Stomach (tissue), 9 donors: ENCODE results near the gene HEMK1. TPM values are rescaled to one million over a fixed set of nuclear protein-coding genes. Genes with fewer than 3 reads are reported as not detected.

Experiments
- DNase-seq, 2 donors: peaks; one replicate each; pipeline versions ENCODE4 v3.0.0 to v3.0.0-alpha.2; 2013 to 2019
- H3K27ac ChIP-seq, 5 donors: fragments of 200-600 bp in 4 of 5; sonication (generic) in 4 of 5; one replicate each; pipeline ENCODE4 v1.5.1; 2013 to 2019; ENCODE audit warnings: mild to moderate bottlenecking in 1 of 5, moderate library complexity in 1 of 5
- H3K27me3 ChIP-seq, 3 donors: fragments of 200-600 bp; sonication (generic); one replicate each; pipeline ENCODE4 v1.5.1; 2017 to 2019; ENCODE audit warnings: mixed run types in 1 of 3
- H3K36me3 ChIP-seq, 4 donors: fragments of 200-600 bp; sonication (generic); 1 replicate in 3 of 4; 2 replicates in 1 of 4; pipeline ENCODE4 v1.5.1; 2016 to 2019
- H3K4me1 ChIP-seq, 4 donors: fragments of 200-600 bp; sonication (generic); one replicate each; pipeline ENCODE4 v1.5.1; 2016 to 2019
- H3K4me3 ChIP-seq, 4 donors: fragments of 200-600 bp; sonication (generic) in 3 of 4; one replicate each; pipeline ENCODE4 v1.5.1; 2016 to 2019; ENCODE audit warnings: mild to moderate bottlenecking in 1 of 4
- H3K9me3 ChIP-seq, 4 donors: fragments of 200-600 bp; sonication (generic); one replicate each; pipeline ENCODE4 v1.5.1; 2016 to 2019
- CTCF ChIP-seq, 7 experiments: fragments of 450-650 bp in 4 of 7; fragments of 200-600 bp in 3 of 7; sonication (generic) in 3 of 7; IDR thresholded peaks; one replicate each; pipeline ENCODE4 v1.5.1; 2016 to 2019; ENCODE audit warnings: antibody characterized with exemption in 7 of 7, control low read depth in 2 of 7, mild to moderate bottlenecking in 1 of 7
- EP300 ChIP-seq: sonication (generic); formaldehyde crosslinking; IDR thresholded peaks from one replicate; pipeline ENCODE4 v1.6.1; 2017; ENCODE audit warnings: antibody characterized with exemption
- POLR2A ChIP-seq, 4 donors: fragments of 450-650 bp; IDR thresholded peaks; one replicate each; pipeline ENCODE4 v1.6.1; 2016; ENCODE audit warnings: antibody characterized with exemption in 4 of 4, control low read depth in 2 of 4, mild to moderate bottlenecking in 1 of 4, moderate library complexity in 1 of 4
- POLR2AphosphoS5 ChIP-seq, 3 donors: sonication (generic); formaldehyde crosslinking; IDR thresholded peaks; one replicate each; pipeline ENCODE4 v1.6.1; 2016; ENCODE audit warnings: antibody characterized with exemption in 3 of 3
- WGBS, 5 donors: extraction: QIAGEN DNeasy Blood & Tissue Kit in 3 of 5; methylation state at CpG; one replicate each; pipeline versions ENCODE4 v1.1.5 to v1.1.7; 2013 to 2018; 5-methylcytosine and 5-hydroxymethylcytosine counted together
- intact Hi-C: fragments of 100-400 bp; cut with DNase I; formaldehyde crosslinking; loops from one replicate; pipeline ENCODE4 v1.15.1; 2023; ENCODE audit warnings: low total_unique reads
- polyA plus RNA-seq, 3 donors: library from polyadenylated mRNA; stranded (reverse); fragments of 200-250 nt; gene quantifications; one replicate each; pipeline ENCODE4 v1.2.3, GENCODE V29; 2013
- total RNA-seq, 5 donors: library from RNA; depleted of rRNA; stranded (reverse); fragments of >200 nt; gene quantifications; one replicate each; pipeline versions ENCODE4 v1.1.0 to v1.2.3, GENCODE V29; 2014 to 2016
- donor health status: healthy with polysubstance abuse.
- donor health status: Bipolar disorder and iron deficiency.
- donor health status: healthy.

The HEMK1 gene
- total and polyA plus RNA-seq, 8 donors = 5.8 to 24.8 (median 13.7) TPM

- WGBS, 5 donors = 76 to 87% (median 83%) methylated on average over 2 of the region's 2 CpGs
- Histone ChIP-seq H3K27me3 (no peaks in the 10 kb centered on the region), H3K4me3 (no peak overlapping the region), H3K9me3 (no peaks in the 10 kb centered on the region), H3K27ac (no peak overlapping the region), H3K4me1 (peaks cover 2 to 23% (median 19%) of the 10 kb centered on the region in 4 donors), H3K36me3 (no peaks in the 10 kb centered on the region)
- TF ChIP-seq POLR2AphosphoS5 (IDR thresholded peaks at IDR 0.05) (no peak), POLR2A (IDR thresholded peaks at IDR 0.05) (no peak), CTCF (IDR thresholded peaks at IDR 0.05) (no peak), EP300 (no peak)
- intact Hi-C loops = no loop called here
- DNase-seq = no peak
Measured at GRCh38 chr3:50562861-50563260, 6.5 kb upstream of the HEMK1 start.

GRCh38 chr3:50563867-50564266 lies 5.5 kb upstream of the HEMK1 start:
- 57 to 79% (median 74%) methylated on average over 1 to 2 of the region's 2 CpGs for WGBS, 5 donors
- peak in 1 of 2 donors; percentile 45 for DNase-seq
- TF ChIP-seq EP300 (no peak), CTCF (IDR thresholded peaks at IDR 0.05) (no peak), POLR2A (IDR thresholded peaks at IDR 0.05) (no peak), POLR2AphosphoS5 (IDR thresholded peaks at IDR 0.05) (no peak)
- Histone ChIP-seq H3K27ac (peak overlapping the region in 1 of 5 donors; percentile 11), H3K4me3 (no peak overlapping the region), H3K27me3 (no peaks in the 10 kb centered on the region), H3K9me3 (no peaks in the 10 kb centered on the region), H3K4me1 (peaks cover 10 to 31% (median 29%) of the 10 kb centered on the region in 4 donors), H3K36me3 (no peaks in the 10 kb centered on the region)
- intact Hi-C loops = no loop called here

- DNase-seq = no peak
- WGBS, 5 donors = 64 to 90% (median 82%) methylated on average over 1 of the region's 1 CpG
- Histone ChIP-seq H3K4me1 (peaks cover 10 to 31% (median 29%) of the 10 kb centered on the region in 4 donors), H3K36me3 (no peaks in the 10 kb centered on the region), H3K4me3 (no peak overlapping the region), H3K27ac (peak overlapping the region in 1 of 5 donors; percentile 11), H3K27me3 (no peaks in the 10 kb centered on the region), H3K9me3 (no peaks in the 10 kb centered on the region)
- TF ChIP-seq CTCF (IDR thresholded peaks at IDR 0.05) (no peak), POLR2A (IDR thresholded peaks at IDR 0.05) (no peak), EP300 (no peak), POLR2AphosphoS5 (IDR thresholded peaks at IDR 0.05) (no peak)
- intact Hi-C loops = no loop called here
Measured at GRCh38 chr3:50564321-50564720, 5.0 kb upstream of the HEMK1 start.

- Histone ChIP-seq H3K27me3 (no peaks in the 10 kb centered on the region), H3K4me1 (peaks cover 18 to 48% (median 46%) of the 10 kb centered on the region in 4 donors), H3K27ac (peak overlapping the region; percentile 37 to 92 (median 87)), H3K36me3 (no peaks in the 10 kb centered on the region), H3K4me3 (peak overlapping the region; percentile 56 to 82 (median 64)), H3K9me3 (no peaks in the 10 kb centered on the region)
- no peak for DNase-seq
- TF ChIP-seq POLR2A (IDR thresholded peaks at IDR 0.05) (no peak), EP300 (no peak), POLR2AphosphoS5 (IDR thresholded peaks at IDR 0.05) (no peak), CTCF (IDR thresholded peaks at IDR 0.05) (no peak)
- WGBS, 5 donors = 6 to 28% (median 14%) methylated on average over 4 to 11 of the region's 11 CpGs
- intact Hi-C loops = no loop called here
Measured at GRCh38 chr3:50567011-50567385, 2.3 kb upstream of the HEMK1 start.
